GM12878 (cell line): ENCODE measurements around the gene GMIP. TPM values are rescaled to one million over a fixed set of nuclear protein-coding genes. Genes with fewer than 3 reads are reported as not detected.

ENCODE experiments used
- ATAC-seq: fragments of 200-7000 bp; cut with Tn5 transposase; 3 replicates; pipeline ENCODE4 v1.9.1; 2020; ENCODE audit warnings: mild to moderate bottlenecking, moderate library complexity
- BruUV-seq: library from RNA; stranded (reverse); fragments of 400-500 nt; replicated peaks from 2 replicates; lab custom pipeline; 2021; lab: Mats Ljungman, UMichigan
- CTCF ChIA-PET: fragments of 300-600 bp; sonication (Branson Sonifier 250); formaldehyde crosslinking; extraction: SDS; loops from one replicate; lab custom pipeline; 2021; ENCODE audit warnings: inconsistent platforms; lab: Yijun Ruan, JAX
- POLR2A ChIA-PET: fragments of 350-600 bp; formaldehyde crosslinking; extraction: SDS; loops from one replicate; lab custom pipeline; 2021; ENCODE audit warnings: inconsistent platforms; lab: Charles Lee
- RAD21 ChIA-PET: fragments of 300-600 bp; sonication (Branson Sonifier 250); formaldehyde crosslinking; loops from one replicate; lab custom pipeline; 2023; ENCODE audit warnings: antibody characterized with exemption; ENCODE audit not compliant: unreplicated experiment; lab: Charles Lee
- SMC1A ChIA-PET: fragments of 300-600 bp; sonication (Branson Sonifier 250); formaldehyde crosslinking; loops from one replicate; lab custom pipeline; 2023; ENCODE audit not compliant: unreplicated experiment, uncharacterized antibody; lab: Charles Lee
- DNase-seq: peaks from one replicate; pipeline ENCODE4 v3.0.0-alpha.2; 2011; ENCODE audit warnings: low read depth, low spot score
- FAIRE-seq: peaks from 3 replicates; lab custom pipeline; 2011; peaks lifted over from hg19 to GRCh38; lab: Jason Lieb, UNC
- H2AFZ ChIP-seq: 2 replicates; pipeline ENCODE4 v1.6.0; 2011; ENCODE audit warnings: low read depth, low read length, control low read depth; ENCODE audit not compliant: control insufficient read depth
- H3K27ac ChIP-seq: 2 replicates; pipeline ENCODE4 v1.5.1; 2011; ENCODE audit warnings: control low read depth; ENCODE audit not compliant: control insufficient read depth, insufficient read depth
- H3K27me3 ChIP-seq, 2 experiments: replicated peaks in 1 of 2; 2 replicates each; pipeline versions ENCODE4 v1.6.0 to v1.6.1; 2011; ENCODE audit warnings: low read length in 1 of 2; ENCODE audit not compliant: control insufficient read depth in 2 of 2, insufficient read depth in 2 of 2
- H3K36me3 ChIP-seq, 2 experiments: 2 replicates each; pipeline ENCODE4 v1.5.1; 2011; ENCODE audit warnings: low read length in 1 of 2; ENCODE audit not compliant: control insufficient read depth in 2 of 2, insufficient read depth in 2 of 2
- H3K4me1 ChIP-seq: 2 replicates; pipeline ENCODE4 v1.6.1; 2011; ENCODE audit warnings: mild to moderate bottlenecking, low read length, moderate library complexity, mixed read lengths; ENCODE audit not compliant: control insufficient read depth, insufficient read depth
- H3K4me2 ChIP-seq: 2 replicates; pipeline ENCODE4 v1.6.0; 2011; ENCODE audit warnings: control low read depth; ENCODE audit not compliant: control insufficient read depth, insufficient read depth
- H3K4me3 ChIP-seq: fragments of 200-600 bp; sonication (generic); 2 replicates; pipeline ENCODE4 v1.5.1; 2016
- H3K79me2 ChIP-seq: 2 replicates; pipeline ENCODE4 v1.6.0; 2011; ENCODE audit warnings: low read length; ENCODE audit not compliant: control insufficient read depth, insufficient read depth
- H3K9ac ChIP-seq: 2 replicates; pipeline ENCODE4 v1.8.0; 2011; ENCODE audit warnings: low read length, control low read depth, mixed read lengths; ENCODE audit not compliant: control insufficient read depth, insufficient read depth
- H3K9me3 ChIP-seq: replicated peaks from 3 replicates; pipeline ENCODE4 v1.5.1; 2011; ENCODE audit warnings: mild to moderate bottlenecking, low read length; ENCODE audit not compliant: control insufficient read depth, insufficient read depth
- H4K20me1 ChIP-seq: 2 replicates; pipeline ENCODE4 v1.6.0; 2011; ENCODE audit not compliant: control insufficient read depth, insufficient read depth
- CBX3 ChIP-seq: fragments of 200-600 bp; sonication (generic); IDR thresholded peaks from 2 replicates; pipeline ENCODE4 v1.6.1; 2016; ENCODE audit warnings: low read depth, borderline replicate concordance
- CHD1 ChIP-seq: IDR thresholded peaks from 2 replicates; pipeline ENCODE4 v1.6.1; 2012; ENCODE audit warnings: low read depth, low read length, improper control_type of control experiment
- CREM ChIP-seq: IDR thresholded peaks from 2 replicates; pipeline ENCODE4 v1.6.1; 2014; ENCODE audit warnings: antibody characterized with exemption, low read depth
- DPF2 ChIP-seq: fragments of 450-650 bp; IDR thresholded peaks from 2 replicates; pipeline ENCODE4 v1.6.1; 2017; ENCODE audit warnings: mild to moderate bottlenecking
- FOS ChIP-seq: IDR thresholded peaks from 3 replicates; pipeline ENCODE4 v1.6.1; 2011; ENCODE audit warnings: borderline replicate concordance; ENCODE audit not compliant: insufficient read length; ENCODE audit errors: extremely low read depth
- HCFC1 ChIP-seq: fragments of 150-350 bp; IDR thresholded peaks from 2 replicates; pipeline ENCODE4 v1.6.1; 2014; ENCODE audit warnings: low read length
- HDAC2 ChIP-seq: fragments of 200-600 bp; sonication (generic); IDR thresholded peaks from 2 replicates; pipeline ENCODE4 v1.6.1; 2017
- KDM1A ChIP-seq: fragments of 200-600 bp; sonication (generic); IDR thresholded peaks from 2 replicates; pipeline ENCODE4 v1.6.1; 2016; ENCODE audit warnings: borderline replicate concordance
- MYC ChIP-seq: IDR thresholded peaks from 2 replicates; pipeline ENCODE4 v1.6.1; 2011; ENCODE audit warnings: mild to moderate bottlenecking, low read length, moderate library complexity, inconsistent platforms; ENCODE audit not compliant: insufficient read depth, insufficient replicate concordance, insufficient read length, severe bottlenecking
- RCOR1 ChIP-seq: conservative IDR thresholded peaks from 2 replicates; pipeline ENCODE4 v1.6.1; 2012; ENCODE audit warnings: low read depth, low read length, improper control_type of control experiment
- SPI1 ChIP-seq: IDR thresholded peaks from 2 replicates; pipeline ENCODE4 v1.6.1; 2011; ENCODE audit warnings: low read depth, mild to moderate bottlenecking, low read length, moderate library complexity, borderline replicate concordance; ENCODE audit not compliant: insufficient read depth
- TARDBP ChIP-seq: IDR thresholded peaks from 2 replicates; pipeline ENCODE4 v1.6.1; 2016; ENCODE audit warnings: borderline replicate concordance
- WGBS: methylation state at CpG from one replicate; pipeline ENCODE4 v1.1.6; 2016; ENCODE audit warnings: low lambda C conversion rate; ENCODE audit not compliant: insufficient replicate concordance, insufficient coverage; ENCODE audit errors: missing lambda C conversion rate; 5-methylcytosine and 5-hydroxymethylcytosine counted together
- in situ Hi-C: fragments of 300-500 bp; cut with MboI; formaldehyde crosslinking; loops from 9 replicates; pipeline ENCODE4 v1.14.3; 2018; ENCODE audit warnings: mixed read lengths
- intact Hi-C: fragments of 100-400 bp; cut with micrococcal nuclease; formaldehyde crosslinking; loops from one replicate; pipeline ENCODE4 v1.14.2; 2022; ENCODE audit not compliant: unreplicated experiment
- polyA plus RNA-seq, 11 experiments: library from polyadenylated mRNA; depleted of rRNA in 4 of 11; unstranded in 6 of 11; stranded (reverse) in 5 of 11; fragments of >200 nt; fragmentation: Nextera tagmentation in 4 of 11; fragmentation: Illumina TruSeq in 1 of 11; extraction: Ambion mirVana in 4 of 11; extraction: Trizol in 1 of 11; gene quantifications; 1 replicate in 1 of 11; 2 replicates in 10 of 11; pipeline versions ENCODE4 v1.2.1 to v1.2.3, GENCODE V29; 2011 to 2016; ENCODE audit warnings: inconsistent platforms in 2 of 11, missing spikeins in 2 of 11, low read depth in 1 of 11
- total RNA-seq, 4 experiments: library from RNA; depleted of rRNA in 3 of 4; stranded (reverse); fragments of >200 nt in 3 of 4; fragmentation: Illumina TruSeq in 1 of 4; extraction: Trizol in 1 of 4; gene quantifications; 2 replicates each; pipeline versions ENCODE4 v1.2.1 to v1.2.3, GENCODE V29; 2013 to 2021
- TF ChIP-seq, protein P1 (sequence below): fragments of 450-650 bp; IDR thresholded peaks from 2 replicates; pipeline ENCODE4 v1.6.1; 2017; ENCODE audit warnings: mild to moderate bottlenecking
- TF ChIP-seq, protein P2 (sequence below): fragments of 450-650 bp; IDR thresholded peaks from 2 replicates; pipeline ENCODE4 v1.6.1; 2016; ENCODE audit warnings: mild to moderate bottlenecking

The GMIP gene
- total and polyA plus RNA-seq, 10 of the 15 experiments (the other 5 are each of a cell fraction or from before 2014, with no cell fraction given) = 1.5 to 63.5 (median 22.3) TPM

DNA sequence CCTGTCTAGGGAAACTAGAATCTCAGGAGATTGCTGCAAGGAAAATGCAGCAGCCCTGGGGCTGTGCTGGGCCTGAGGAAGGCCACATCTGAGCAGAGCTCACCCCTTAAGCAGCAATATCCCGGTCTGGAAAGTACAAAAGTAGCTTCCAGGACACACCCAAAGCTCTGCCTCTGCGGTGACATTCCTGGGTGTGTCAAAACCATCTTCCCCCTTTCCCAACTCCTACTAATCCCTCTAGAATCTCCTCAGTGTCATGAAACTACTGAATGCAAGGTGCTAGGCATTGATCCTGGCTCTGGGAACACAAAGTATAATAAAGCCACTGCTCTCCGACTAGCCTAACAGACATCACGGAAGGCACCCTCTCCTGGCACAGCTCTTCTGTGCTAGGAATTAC lies 30.0 kb downstream of the GMIP start:
- RAD21 ChIA-PET = interaction anchor here (0.8 kb wide), 1 partner anchor 17 kb away, joined by 3 read pairs; no protein-coding TSS in a partner anchor
- Histone ChIP-seq H4K20me1 (no peaks in the 10 kb centered on the region), H3K4me3 (no peak overlapping the region), H3K4me1 (no peaks in the 10 kb centered on the region; the same call in 1 of the 2 replicates), H3K27ac (no peak overlapping the region), H3K79me2 (peaks cover 6% of the 10 kb centered on the region), H2AFZ (no peak overlapping the region), H3K9me3 (no peaks in the 10 kb centered on the region), H3K9ac (no peak overlapping the region), H3K4me2 (no peak overlapping the region), H3K27me3 (no peaks in the 10 kb centered on the region), H3K36me3 (peaks cover 0 to under 1% of the 10 kb centered on the region in 2 experiments; a peak in 2 of 4 replicates)
- WGBS = 100% methylated on average over 4 of the region's 4 CpGs
- no peak for DNase-seq
- FAIRE-seq = no peak
- POLR2A ChIA-PET = interaction anchor here (0.6 to 2.8 kb wide), 6 partner anchors 8 to 82 kb away, joined by 5 to 16 read pairs (median 6); no protein-coding TSS in a partner anchor
- BruUV-seq = no TSS peak
- intact Hi-C loops (no loop called here), in situ Hi-C loops (no loop called here)
- ATAC-seq = no peak
- CTCF ChIA-PET = interaction anchor here (1.2 to 1.8 kb wide), 3 partner anchors 8 to 35 kb away, joined by 3 to 7 read pairs (median 4); no protein-coding TSS in a partner anchor
- SMC1A ChIA-PET = interaction anchor here (1.3 to 3.7 kb wide), 6 partner anchors 9 to 31 kb away, joined by 3 to 28 read pairs (median 6); no protein-coding TSS in a partner anchor
- TF ChIP-seq HDAC2 = no peak
- TF ChIP-seq, protein P1, sequence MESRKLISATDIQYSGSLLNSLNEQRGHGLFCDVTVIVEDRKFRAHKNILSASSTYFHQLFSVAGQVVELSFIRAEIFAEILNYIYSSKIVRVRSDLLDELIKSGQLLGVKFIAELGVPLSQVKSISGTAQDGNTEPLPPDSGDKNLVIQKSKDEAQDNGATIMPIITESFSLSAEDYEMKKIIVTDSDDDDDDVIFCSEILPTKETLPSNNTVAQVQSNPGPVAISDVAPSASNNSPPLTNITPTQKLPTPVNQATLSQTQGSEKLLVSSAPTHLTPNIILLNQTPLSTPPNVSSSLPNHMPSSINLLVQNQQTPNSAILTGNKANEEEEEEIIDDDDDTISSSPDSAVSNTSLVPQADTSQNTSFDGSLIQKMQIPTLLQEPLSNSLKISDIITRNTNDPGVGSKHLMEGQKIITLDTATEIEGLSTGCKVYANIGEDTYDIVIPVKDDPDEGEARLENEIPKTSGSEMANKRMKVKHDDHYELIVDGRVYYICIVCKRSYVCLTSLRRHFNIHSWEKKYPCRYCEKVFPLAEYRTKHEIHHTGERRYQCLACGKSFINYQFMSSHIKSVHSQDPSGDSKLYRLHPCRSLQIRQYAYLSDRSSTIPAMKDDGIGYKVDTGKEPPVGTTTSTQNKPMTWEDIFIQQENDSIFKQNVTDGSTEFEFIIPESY = no peak
- no peak for TF ChIP-seq CBX3
- TF ChIP-seq DPF2 = no peak
- TF ChIP-seq SPI1 = no peak
- no peak for TF ChIP-seq HCFC1
- TF ChIP-seq, protein P2, sequence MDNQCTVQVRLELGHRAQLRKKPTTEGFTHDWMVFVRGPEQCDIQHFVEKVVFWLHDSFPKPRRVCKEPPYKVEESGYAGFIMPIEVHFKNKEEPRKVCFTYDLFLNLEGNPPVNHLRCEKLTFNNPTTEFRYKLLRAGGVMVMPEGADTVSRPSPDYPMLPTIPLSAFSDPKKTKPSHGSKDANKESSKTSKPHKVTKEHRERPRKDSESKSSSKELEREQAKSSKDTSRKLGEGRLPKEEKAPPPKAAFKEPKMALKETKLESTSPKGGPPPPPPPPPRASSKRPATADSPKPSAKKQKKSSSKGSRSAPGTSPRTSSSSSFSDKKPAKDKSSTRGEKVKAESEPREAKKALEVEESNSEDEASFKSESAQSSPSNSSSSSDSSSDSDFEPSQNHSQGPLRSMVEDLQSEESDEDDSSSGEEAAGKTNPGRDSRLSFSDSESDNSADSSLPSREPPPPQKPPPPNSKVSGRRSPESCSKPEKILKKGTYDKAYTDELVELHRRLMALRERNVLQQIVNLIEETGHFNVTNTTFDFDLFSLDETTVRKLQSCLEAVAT = no peak
- TF ChIP-seq CREM = no peak
- no peak for TF ChIP-seq FOS
- no peak for TF ChIP-seq TARDBP
- TF ChIP-seq MYC = no peak
- TF ChIP-seq RCOR1 = no peak
- TF ChIP-seq KDM1A = no peak
- TF ChIP-seq CHD1 = no peak
- TF ChIP-seq, all 136 proteins: peak for 0
